Stomach (tissue), 9 donors: ENCODE results near the gene VPS51. TPM values are rescaled to one million over a fixed set of nuclear protein-coding genes. Genes with fewer than 3 reads are reported as not detected.

ENCODE experiments used
- DNase-seq, 2 donors: peaks; one replicate each; pipeline versions ENCODE4 v3.0.0 to v3.0.0-alpha.2; 2013 to 2019
- H3K27ac ChIP-seq, 5 donors: fragments of 200-600 bp in 4 of 5; sonication (generic) in 4 of 5; one replicate each; pipeline ENCODE4 v1.5.1; 2013 to 2019; ENCODE audit warnings: mild to moderate bottlenecking in 1 of 5, moderate library complexity in 1 of 5
- H3K27me3 ChIP-seq, 3 donors: fragments of 200-600 bp; sonication (generic); one replicate each; pipeline ENCODE4 v1.5.1; 2017 to 2019; ENCODE audit warnings: mixed run types in 1 of 3
- H3K36me3 ChIP-seq, 4 donors: fragments of 200-600 bp; sonication (generic); 1 replicate in 3 of 4; 2 replicates in 1 of 4; pipeline ENCODE4 v1.5.1; 2016 to 2019
- H3K4me1 ChIP-seq, 4 donors: fragments of 200-600 bp; sonication (generic); one replicate each; pipeline ENCODE4 v1.5.1; 2016 to 2019
- H3K4me3 ChIP-seq, 4 donors: fragments of 200-600 bp; sonication (generic) in 3 of 4; one replicate each; pipeline ENCODE4 v1.5.1; 2016 to 2019; ENCODE audit warnings: mild to moderate bottlenecking in 1 of 4
- H3K9me3 ChIP-seq, 4 donors: fragments of 200-600 bp; sonication (generic); one replicate each; pipeline ENCODE4 v1.5.1; 2016 to 2019
- EP300 ChIP-seq: sonication (generic); formaldehyde crosslinking; IDR thresholded peaks from one replicate; pipeline ENCODE4 v1.6.1; 2017; ENCODE audit warnings: antibody characterized with exemption
- POLR2A ChIP-seq, 4 donors: fragments of 450-650 bp; IDR thresholded peaks; one replicate each; pipeline ENCODE4 v1.6.1; 2016; ENCODE audit warnings: antibody characterized with exemption in 4 of 4, control low read depth in 2 of 4, mild to moderate bottlenecking in 1 of 4, moderate library complexity in 1 of 4
- POLR2AphosphoS5 ChIP-seq, 3 donors: sonication (generic); formaldehyde crosslinking; IDR thresholded peaks; one replicate each; pipeline ENCODE4 v1.6.1; 2016; ENCODE audit warnings: antibody characterized with exemption in 3 of 3
- WGBS, 5 donors: extraction: QIAGEN DNeasy Blood & Tissue Kit in 3 of 5; methylation state at CpG; one replicate each; pipeline versions ENCODE4 v1.1.5 to v1.1.7; 2013 to 2018; 5-methylcytosine and 5-hydroxymethylcytosine counted together
- intact Hi-C: fragments of 100-400 bp; cut with DNase I; formaldehyde crosslinking; loops from one replicate; pipeline ENCODE4 v1.15.1; 2023; ENCODE audit warnings: low total_unique reads
- polyA plus RNA-seq, 3 donors: library from polyadenylated mRNA; stranded (reverse); fragments of 200-250 nt; gene quantifications; one replicate each; pipeline ENCODE4 v1.2.3, GENCODE V29; 2013
- total RNA-seq, 5 donors: library from RNA; depleted of rRNA; stranded (reverse); fragments of >200 nt; gene quantifications; one replicate each; pipeline versions ENCODE4 v1.1.0 to v1.2.3, GENCODE V29; 2014 to 2016
- TF ChIP-seq, protein P1 (sequence below), 7 experiments: fragments of 450-650 bp in 4 of 7; fragments of 200-600 bp in 3 of 7; sonication (generic) in 3 of 7; IDR thresholded peaks; one replicate each; pipeline ENCODE4 v1.5.1; 2016 to 2019; ENCODE audit warnings: antibody characterized with exemption in 7 of 7, control low read depth in 2 of 7, mild to moderate bottlenecking in 1 of 7
- donor health status: healthy with polysubstance abuse.
- donor health status: Bipolar disorder and iron deficiency.
- donor health status: healthy.

The VPS51 gene
- total and polyA plus RNA-seq, 8 donors, result 124 to 2,272 (median 202) TPM

- peak in 1 of 2 donors; percentile 70 for DNase-seq
- WGBS, 5 donors, result 1 to 2% (median 1%) methylated on average over 22 of the region's 22 CpGs
- peak overlapping the region; percentile 67 to 93 (median 74) for H3K4me3 ChIP-seq
- peaks cover 44 to 57% (median 54%) of the 10 kb centered on the region in 4 donors for H3K36me3 ChIP-seq
- peak overlapping the region; percentile 93 to 96 (median 95) for H3K27ac ChIP-seq
- TF ChIP-seq EP300, result no peak
- no peak for TF ChIP-seq POLR2AphosphoS5 (IDR thresholded peaks at IDR 0.05)
- TF ChIP-seq, protein P1, sequence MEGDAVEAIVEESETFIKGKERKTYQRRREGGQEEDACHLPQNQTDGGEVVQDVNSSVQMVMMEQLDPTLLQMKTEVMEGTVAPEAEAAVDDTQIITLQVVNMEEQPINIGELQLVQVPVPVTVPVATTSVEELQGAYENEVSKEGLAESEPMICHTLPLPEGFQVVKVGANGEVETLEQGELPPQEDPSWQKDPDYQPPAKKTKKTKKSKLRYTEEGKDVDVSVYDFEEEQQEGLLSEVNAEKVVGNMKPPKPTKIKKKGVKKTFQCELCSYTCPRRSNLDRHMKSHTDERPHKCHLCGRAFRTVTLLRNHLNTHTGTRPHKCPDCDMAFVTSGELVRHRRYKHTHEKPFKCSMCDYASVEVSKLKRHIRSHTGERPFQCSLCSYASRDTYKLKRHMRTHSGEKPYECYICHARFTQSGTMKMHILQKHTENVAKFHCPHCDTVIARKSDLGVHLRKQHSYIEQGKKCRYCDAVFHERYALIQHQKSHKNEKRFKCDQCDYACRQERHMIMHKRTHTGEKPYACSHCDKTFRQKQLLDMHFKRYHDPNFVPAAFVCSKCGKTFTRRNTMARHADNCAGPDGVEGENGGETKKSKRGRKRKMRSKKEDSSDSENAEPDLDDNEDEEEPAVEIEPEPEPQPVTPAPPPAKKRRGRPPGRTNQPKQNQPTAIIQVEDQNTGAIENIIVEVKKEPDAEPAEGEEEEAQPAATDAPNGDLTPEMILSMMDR (IDR thresholded peaks at IDR 0.05), result no peak
- no peak for TF ChIP-seq POLR2A (IDR thresholded peaks at IDR 0.05)
- peaks cover 20 to 77% (median 49%) of the 10 kb centered on the region in 4 donors for H3K4me1 ChIP-seq
- H3K27me3 ChIP-seq, result no peaks in the 10 kb centered on the region
- intact Hi-C loops, result loop anchor here (10.0 kb wide), 1 partner anchor 53 kb away; the partner anchor contains the start of gene SPDYC
- no peaks in the 10 kb centered on the region for H3K9me3 ChIP-seq
These were observed 25.4 kb downstream of the VPS51 start for GRCh38 chr11:65121447-65121864.

- peaks cover 14 to 71% (median 43%) of the 10 kb centered on the region in 4 donors for H3K4me1 ChIP-seq
These were observed 26.1 kb downstream of the VPS51 start, which contains the start of the genes FAU and MRPL49 for GRCh38 chr11:65121865-65122696. FAU (minus strand) TSS chr11:65122134; CDS start chr11:65121813, 321 bp downstream. MRPL49 (plus strand) TSS chr11:65122321; CDS start chr11:65122347, 26 bp downstream.

GRCh38 chr11:65124480-65125196 is 28.6 kb downstream of the VPS51 start:
- Histone ChIP-seq H3K4me3 (no peak overlapping the region), H3K27ac (no peak overlapping the region), H3K36me3 (peaks cover 65 to 71% (median 70%) of the 10 kb centered on the region in 4 donors), H3K9me3 (no peaks in the 10 kb centered on the region), H3K27me3 (no peaks in the 10 kb centered on the region), H3K4me1 (peaks cover 14 to 52% (median 38%) of the 10 kb centered on the region in 4 donors)
- no peak for DNase-seq
- intact Hi-C loops, result loop anchor here (10.0 kb wide), 1 partner anchor 50 kb away; the partner anchor contains the start of gene SPDYC
- TF ChIP-seq, protein P1 (IDR thresholded peaks at IDR 0.05), result no peak
- TF ChIP-seq POLR2AphosphoS5 (IDR thresholded peaks at IDR 0.05) (no peak), EP300 (no peak), POLR2A (IDR thresholded peaks at IDR 0.05) (no peak)
- WGBS, 5 donors, result 76 to 90% (median 86%) methylated on average over 5 of the region's 5 CpGs

More at GRCh38 chr11:65121865-65122696, 26.1 kb downstream of the VPS51 start, which contains the start of the genes FAU and MRPL49:
- peaks cover 48 to 64% (median 60%) of the 10 kb centered on the region in 4 donors for H3K36me3 ChIP-seq
- intact Hi-C loops, result loop anchor here (10.0 kb wide), 1 partner anchor 53 kb away; the partner anchor contains the start of gene SPDYC
- DNase-seq, result peak; percentile 99 to 100
- peak within 1 kb of the TSS; percentile 93 to 96 (median 95) for H3K27ac ChIP-seq
- no peaks in the 10 kb centered on the region for H3K9me3 ChIP-seq
- TF ChIP-seq EP300 (no peak), POLR2A (IDR thresholded peaks at IDR 0.05) (peak in 2 of 4 donors; percentile 79 to 94), POLR2AphosphoS5 (IDR thresholded peaks at IDR 0.05) (peak; percentile 98 to 100 (median 99))
- TF ChIP-seq, protein P1 (IDR thresholded peaks at IDR 0.05), result peak in 1 of 7 experiments; percentile 25
- H3K4me3 ChIP-seq, result peak within 1 kb of the TSS; percentile 67 to 93 (median 74)
- H3K27me3 ChIP-seq, result no peaks in the 10 kb centered on the region
- WGBS, 5 donors, result 0 to 1% (median 0%) methylated on average over 48 to 64 of the region's 64 CpGs
